HEK293 (cell line): ENCODE results near the gene ROPN1L.
A peak's percentile ranks its signal among the peaks of the same experiment; 100 is the strongest.

ENCODE experiments used
- BCL11B ChIP-seq: fragments of 450-650 bp; formaldehyde crosslinking; IDR thresholded peaks from 2 replicates; pipeline ENCODE4 v1.5.1; 2016; ENCODE audit warnings: low read depth, missing biosample characterization, missing genetic modification characterization
- GFI1B ChIP-seq: fragments of 450-650 bp; formaldehyde crosslinking; IDR thresholded peaks from 2 replicates; pipeline ENCODE4 v1.5.1; 2016; ENCODE audit warnings: missing biosample characterization, missing genetic modification characterization
- IKZF3 ChIP-seq: fragments of 450-650 bp; IDR thresholded peaks from 2 replicates; pipeline ENCODE4 v1.5.0; 2018; ENCODE audit warnings: missing biosample characterization, mild to moderate bottlenecking, missing genetic modification characterization, moderate library complexity
- KLF8 ChIP-seq: fragments of 450-650 bp; formaldehyde crosslinking; IDR thresholded peaks from 2 replicates; pipeline ENCODE4 v1.5.1; 2016; ENCODE audit warnings: missing biosample characterization, missing genetic modification characterization
- KLF9 ChIP-seq: fragments of 450-650 bp; formaldehyde crosslinking; IDR thresholded peaks from 2 replicates; pipeline ENCODE4 v1.5.1; 2016; ENCODE audit warnings: missing biosample characterization, missing genetic modification characterization, low read depth
- MZF1 ChIP-seq: fragments of 450-650 bp; formaldehyde crosslinking; IDR thresholded peaks from 2 replicates; pipeline ENCODE4 v1.5.1; 2017; ENCODE audit warnings: missing biosample characterization, missing genetic modification characterization, borderline replicate concordance
- REPIN1 ChIP-seq: fragments of 450-650 bp; formaldehyde crosslinking; IDR thresholded peaks from 2 replicates; pipeline ENCODE4 v1.5.1; 2017; ENCODE audit warnings: missing biosample characterization, missing genetic modification characterization, low read depth
- SP7 ChIP-seq: fragments of 450-650 bp; formaldehyde crosslinking; IDR thresholded peaks from 2 replicates; pipeline ENCODE4 v1.5.1; 2016; ENCODE audit warnings: missing biosample characterization, missing genetic modification characterization
- ZNF175 ChIP-seq: fragments of 450-650 bp; formaldehyde crosslinking; IDR thresholded peaks from 2 replicates; pipeline ENCODE4 v1.5.1; 2016; ENCODE audit warnings: missing biosample characterization, missing genetic modification characterization
- ZNF211 ChIP-seq: fragments of 450-650 bp; formaldehyde crosslinking; IDR thresholded peaks from 2 replicates; pipeline ENCODE4 v1.5.1; 2016; ENCODE audit warnings: low read depth, missing biosample characterization, missing genetic modification characterization
- ZNF214 ChIP-seq: fragments of 450-650 bp; formaldehyde crosslinking; IDR thresholded peaks from 2 replicates; pipeline ENCODE4 v1.5.1; 2017; ENCODE audit warnings: missing biosample characterization, mild to moderate bottlenecking, missing genetic modification characterization, borderline replicate concordance
- ZNF221 ChIP-seq: fragments of 450-650 bp; formaldehyde crosslinking; IDR thresholded peaks from 2 replicates; pipeline ENCODE4 v1.5.1; 2017; ENCODE audit warnings: missing biosample characterization, missing genetic modification characterization, borderline replicate concordance
- ZNF223 ChIP-seq: fragments of 450-650 bp; formaldehyde crosslinking; IDR thresholded peaks from 2 replicates; pipeline ENCODE4 v1.5.1; 2016; ENCODE audit warnings: missing biosample characterization, missing genetic modification characterization
- ZNF335 ChIP-seq: fragments of 450-650 bp; formaldehyde crosslinking; conservative IDR thresholded peaks from 2 replicates; pipeline ENCODE4 v1.5.1; 2016; ENCODE audit warnings: missing biosample characterization, missing genetic modification characterization
- ZNF416 ChIP-seq: fragments of 450-650 bp; formaldehyde crosslinking; IDR thresholded peaks from 2 replicates; pipeline ENCODE4 v1.5.1; 2016; ENCODE audit warnings: missing biosample characterization, missing genetic modification characterization
- ZNF433 ChIP-seq: fragments of 450-650 bp; formaldehyde crosslinking; IDR thresholded peaks from 2 replicates; pipeline ENCODE4 v1.5.1; 2016; ENCODE audit warnings: missing biosample characterization, missing genetic modification characterization, low read depth
- ZNF510 ChIP-seq: fragments of 450-650 bp; formaldehyde crosslinking; IDR thresholded peaks from 2 replicates; pipeline ENCODE4 v1.5.1; 2018; ENCODE audit warnings: mild to moderate bottlenecking, missing genetic modification characterization, missing biosample characterization; ENCODE audit not compliant: insufficient replicate concordance
- ZNF548 ChIP-seq: fragments of 450-650 bp; formaldehyde crosslinking; IDR thresholded peaks from 2 replicates; pipeline ENCODE4 v1.5.1; 2016; ENCODE audit warnings: missing biosample characterization, missing genetic modification characterization
- ZNF596 ChIP-seq: fragments of 450-650 bp; IDR thresholded peaks from 2 replicates; pipeline ENCODE4 v1.5.0; 2018; ENCODE audit warnings: missing biosample characterization, mild to moderate bottlenecking, missing genetic modification characterization, moderate library complexity
- ZNF610 ChIP-seq: fragments of 450-650 bp; formaldehyde crosslinking; IDR thresholded peaks from 2 replicates; pipeline ENCODE4 v1.5.1; 2016; ENCODE audit warnings: missing biosample characterization, missing genetic modification characterization, borderline replicate concordance
- ZNF624 ChIP-seq: fragments of 450-650 bp; formaldehyde crosslinking; IDR thresholded peaks from 2 replicates; pipeline ENCODE4 v1.5.1; 2017; ENCODE audit warnings: missing biosample characterization, missing genetic modification characterization
- ZNF629 ChIP-seq: fragments of 450-650 bp; formaldehyde crosslinking; IDR thresholded peaks from 2 replicates; pipeline ENCODE4 v1.5.1; 2017; ENCODE audit warnings: missing biosample characterization, missing genetic modification characterization
- ZNF654 ChIP-seq: fragments of 450-650 bp; formaldehyde crosslinking; IDR thresholded peaks from 2 replicates; pipeline ENCODE4 v1.5.1; 2016; ENCODE audit warnings: low read depth, missing biosample characterization, missing genetic modification characterization
- ZNF660 ChIP-seq: fragments of 450-650 bp; IDR thresholded peaks from 2 replicates; pipeline ENCODE4 v1.5.1; 2018; ENCODE audit warnings: missing biosample characterization, mild to moderate bottlenecking, missing genetic modification characterization
- ZNF701 ChIP-seq: fragments of 450-650 bp; formaldehyde crosslinking; IDR thresholded peaks from 2 replicates; pipeline ENCODE4 v1.5.1; 2016; ENCODE audit warnings: missing biosample characterization, missing genetic modification characterization
- ZNF785 ChIP-seq: fragments of 450-650 bp; formaldehyde crosslinking; IDR thresholded peaks from 2 replicates; pipeline ENCODE4 v1.5.1; 2016; ENCODE audit warnings: missing biosample characterization, missing genetic modification characterization
- ZNF792 ChIP-seq: fragments of 450-650 bp; formaldehyde crosslinking; IDR thresholded peaks from 2 replicates; pipeline ENCODE4 v1.5.1; 2016; ENCODE audit warnings: missing biosample characterization, missing genetic modification characterization
- ZNF830 ChIP-seq: fragments of 450-650 bp; IDR thresholded peaks from 2 replicates; pipeline ENCODE4 v1.5.0; 2018; ENCODE audit warnings: missing biosample characterization, missing genetic modification characterization, low read depth, mild to moderate bottlenecking, moderate library complexity
- ZNF843 ChIP-seq: fragments of 450-650 bp; formaldehyde crosslinking; IDR thresholded peaks from 2 replicates; pipeline ENCODE4 v1.5.1; 2016; ENCODE audit warnings: missing biosample characterization, missing genetic modification characterization
- TF ChIP-seq, protein P1 (sequence below): fragments of 450-650 bp; formaldehyde crosslinking; IDR thresholded peaks from 2 replicates; pipeline ENCODE4 v1.5.1; 2016; ENCODE audit warnings: missing biosample characterization, missing genetic modification characterization
- TF ChIP-seq, protein P2 (sequence below): fragments of 450-650 bp; formaldehyde crosslinking; IDR thresholded peaks from 2 replicates; pipeline ENCODE4 v1.5.1; 2016; ENCODE audit warnings: missing biosample characterization, missing genetic modification characterization
- TF ChIP-seq, protein P3 (sequence below): fragments of 450-650 bp; IDR thresholded peaks from 2 replicates; pipeline ENCODE4 v1.5.1; 2018; ENCODE audit warnings: missing biosample characterization, missing genetic modification characterization
- TF ChIP-seq, protein P4 (sequence below): fragments of 450-650 bp; formaldehyde crosslinking; IDR thresholded peaks from 2 replicates; pipeline ENCODE4 v1.5.1; 2016; ENCODE audit warnings: missing biosample characterization, missing genetic modification characterization
- TF ChIP-seq, protein P5 (sequence below): fragments of 450-650 bp; formaldehyde crosslinking; IDR thresholded peaks from 2 replicates; pipeline ENCODE4 v1.5.1; 2017; ENCODE audit warnings: missing biosample characterization, missing genetic modification characterization

The ROPN1L gene

DNA sequence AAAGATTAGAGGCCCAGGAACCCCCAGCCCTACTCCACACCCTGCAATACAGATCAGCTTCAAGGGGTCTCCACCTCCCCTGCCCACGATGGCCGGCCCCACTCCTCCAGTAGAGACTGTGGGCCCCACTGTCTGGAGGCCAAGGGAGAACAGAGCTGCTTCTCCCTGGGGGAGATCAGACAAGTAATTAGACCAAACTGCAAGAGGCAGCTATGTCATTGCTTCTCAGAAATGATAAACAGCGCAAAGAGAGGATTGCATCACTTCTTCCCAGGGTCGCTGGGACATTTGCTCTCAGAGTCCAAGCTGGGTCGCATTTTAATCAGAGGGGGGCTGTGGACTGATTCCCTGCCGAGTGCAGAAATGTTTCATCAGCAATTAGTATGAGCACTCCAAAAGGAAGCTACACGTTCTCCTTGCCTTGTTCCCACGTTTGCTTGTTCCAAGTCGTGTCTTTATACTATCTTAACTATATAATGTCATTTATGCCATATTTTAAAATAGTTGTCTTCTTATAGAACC, 59.9 kb downstream of the ROPN1L start (continued):
- TF ChIP-seq ZNF221 (no peak), IKZF3 (peak; percentile 50; the same call in 1 of the 2 replicates), ZNF654 (tag by site-specific recombination) (no peak), ZNF701 (tag by site-specific recombination) (no peak), KLF8 (tag by site-specific recombination) (no peak), ZNF223 (tag by site-specific recombination) (no peak), ZNF548 (tag by site-specific recombination) (no peak), ZNF660 (peak; percentile 83), ZNF175 (no peak), ZNF830 (tag by site-specific recombination) (no peak), ZNF596 (tag by site-specific recombination) (no peak), ZNF433 (tag by site-specific recombination) (no peak), ZNF624 (no peak), MZF1 (tag by site-specific recombination) (no peak), REPIN1 (tag by site-specific recombination) (no peak), ZNF792 (tag by site-specific recombination) (no peak), ZNF510 (tag by site-specific recombination) (no peak), GFI1B (tag by site-specific recombination) (no peak), SP7 (tag by site-specific recombination) (peak; percentile 48; the same call in 1 of the 2 replicates), ZNF214 (tag by site-specific recombination) (no peak), KLF9 (tag by site-specific recombination) (no peak), BCL11B (tag by site-specific recombination) (no peak), ZNF211 (tag by site-specific recombination) (no peak), ZNF785 (no peak), ZNF335 (tag by site-specific recombination) (no peak), ZNF416 (tag by site-specific recombination) (no peak), ZNF629 (tag by site-specific recombination) (peak; percentile 41; the same call in 1 of the 2 replicates), ZNF610 (tag by site-specific recombination) (peak; percentile 47; the same call in 1 of the 2 replicates), ZNF843 (no peak)
- TF ChIP-seq, protein P1, sequence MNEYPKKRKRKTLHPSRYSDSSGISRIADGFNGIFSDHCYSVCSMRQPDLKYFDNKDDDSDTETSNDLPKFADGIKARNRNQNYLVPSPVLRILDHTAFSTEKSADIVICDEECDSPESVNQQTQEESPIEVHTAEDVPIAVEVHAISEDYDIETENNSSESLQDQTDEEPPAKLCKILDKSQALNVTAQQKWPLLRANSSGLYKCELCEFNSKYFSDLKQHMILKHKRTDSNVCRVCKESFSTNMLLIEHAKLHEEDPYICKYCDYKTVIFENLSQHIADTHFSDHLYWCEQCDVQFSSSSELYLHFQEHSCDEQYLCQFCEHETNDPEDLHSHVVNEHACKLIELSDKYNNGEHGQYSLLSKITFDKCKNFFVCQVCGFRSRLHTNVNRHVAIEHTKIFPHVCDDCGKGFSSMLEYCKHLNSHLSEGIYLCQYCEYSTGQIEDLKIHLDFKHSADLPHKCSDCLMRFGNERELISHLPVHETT = no peak
- TF ChIP-seq, protein P2, sequence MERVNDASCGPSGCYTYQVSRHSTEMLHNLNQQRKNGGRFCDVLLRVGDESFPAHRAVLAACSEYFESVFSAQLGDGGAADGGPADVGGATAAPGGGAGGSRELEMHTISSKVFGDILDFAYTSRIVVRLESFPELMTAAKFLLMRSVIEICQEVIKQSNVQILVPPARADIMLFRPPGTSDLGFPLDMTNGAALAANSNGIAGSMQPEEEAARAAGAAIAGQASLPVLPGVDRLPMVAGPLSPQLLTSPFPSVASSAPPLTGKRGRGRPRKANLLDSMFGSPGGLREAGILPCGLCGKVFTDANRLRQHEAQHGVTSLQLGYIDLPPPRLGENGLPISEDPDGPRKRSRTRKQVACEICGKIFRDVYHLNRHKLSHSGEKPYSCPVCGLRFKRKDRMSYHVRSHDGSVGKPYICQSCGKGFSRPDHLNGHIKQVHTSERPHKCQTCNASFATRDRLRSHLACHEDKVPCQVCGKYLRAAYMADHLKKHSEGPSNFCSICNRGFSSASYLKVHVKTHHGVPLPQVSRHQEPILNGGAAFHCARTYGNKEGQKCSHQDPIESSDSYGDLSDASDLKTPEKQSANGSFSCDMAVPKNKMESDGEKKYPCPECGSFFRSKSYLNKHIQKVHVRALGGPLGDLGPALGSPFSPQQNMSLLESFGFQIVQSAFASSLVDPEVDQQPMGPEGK = peak; percentile 83
- TF ChIP-seq, protein P3, sequence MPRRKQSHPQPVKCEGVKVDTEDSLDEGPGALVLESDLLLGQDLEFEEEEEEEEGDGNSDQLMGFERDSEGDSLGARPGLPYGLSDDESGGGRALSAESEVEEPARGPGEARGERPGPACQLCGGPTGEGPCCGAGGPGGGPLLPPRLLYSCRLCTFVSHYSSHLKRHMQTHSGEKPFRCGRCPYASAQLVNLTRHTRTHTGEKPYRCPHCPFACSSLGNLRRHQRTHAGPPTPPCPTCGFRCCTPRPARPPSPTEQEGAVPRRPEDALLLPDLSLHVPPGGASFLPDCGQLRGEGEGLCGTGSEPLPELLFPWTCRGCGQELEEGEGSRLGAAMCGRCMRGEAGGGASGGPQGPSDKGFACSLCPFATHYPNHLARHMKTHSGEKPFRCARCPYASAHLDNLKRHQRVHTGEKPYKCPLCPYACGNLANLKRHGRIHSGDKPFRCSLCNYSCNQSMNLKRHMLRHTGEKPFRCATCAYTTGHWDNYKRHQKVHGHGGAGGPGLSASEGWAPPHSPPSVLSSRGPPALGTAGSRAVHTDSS (tag by site-specific recombination) = no peak
- TF ChIP-seq, protein P4, sequence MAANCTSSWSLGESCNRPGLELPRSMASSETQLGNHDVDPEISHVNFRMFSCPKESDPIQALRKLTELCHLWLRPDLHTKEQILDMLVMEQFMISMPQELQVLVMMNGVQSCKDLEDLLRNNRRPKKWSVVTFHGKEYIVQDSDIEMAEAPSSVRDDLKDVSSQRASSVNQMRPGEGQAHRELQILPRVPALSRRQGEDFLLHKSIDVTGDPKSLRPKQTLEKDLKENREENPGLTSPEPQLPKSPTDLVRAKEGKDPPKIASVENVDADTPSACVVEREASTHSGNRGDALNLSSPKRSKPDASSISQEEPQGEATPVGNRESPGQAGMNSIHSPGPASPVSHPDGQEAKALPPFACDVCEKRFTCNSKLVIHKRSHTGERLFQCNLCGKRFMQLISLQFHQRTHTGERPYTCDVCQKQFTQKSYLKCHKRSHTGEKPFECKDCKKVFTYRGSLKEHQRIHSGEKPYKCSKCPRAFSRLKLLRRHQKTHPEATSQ = no peak
- TF ChIP-seq, protein P5, sequence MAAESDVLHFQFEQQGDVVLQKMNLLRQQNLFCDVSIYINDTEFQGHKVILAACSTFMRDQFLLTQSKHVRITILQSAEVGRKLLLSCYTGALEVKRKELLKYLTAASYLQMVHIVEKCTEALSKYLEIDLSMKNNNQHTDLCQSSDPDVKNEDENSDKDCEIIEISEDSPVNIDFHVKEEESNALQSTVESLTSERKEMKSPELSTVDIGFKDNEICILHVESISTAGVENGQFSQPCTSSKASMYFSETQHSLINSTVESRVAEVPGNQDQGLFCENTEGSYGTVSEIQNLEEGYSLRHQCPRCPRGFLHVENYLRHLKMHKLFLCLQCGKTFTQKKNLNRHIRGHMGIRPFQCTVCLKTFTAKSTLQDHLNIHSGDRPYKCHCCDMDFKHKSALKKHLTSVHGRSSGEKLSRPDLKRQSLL (tag by site-specific recombination) = no peak
